Islet precursor cell (in vitro differentiated cells): ENCODE data around the gene ALMS1.
"Not testable (repeated sequence)": the region's sequence is repeated elsewhere in the genome, so short reads cannot be mapped to it uniquely, and the experiment has no call there.

Experiments used
- DNase-seq: peaks from one replicate; pipeline ENCODE4 v3.0.0-alpha.2; 2018

The ALMS1 gene

GRCh38 chr2:73624036-73624435, 238.4 kb downstream of the ALMS1 start:
- not testable (repeated sequence) for DNase-seq

DNA sequence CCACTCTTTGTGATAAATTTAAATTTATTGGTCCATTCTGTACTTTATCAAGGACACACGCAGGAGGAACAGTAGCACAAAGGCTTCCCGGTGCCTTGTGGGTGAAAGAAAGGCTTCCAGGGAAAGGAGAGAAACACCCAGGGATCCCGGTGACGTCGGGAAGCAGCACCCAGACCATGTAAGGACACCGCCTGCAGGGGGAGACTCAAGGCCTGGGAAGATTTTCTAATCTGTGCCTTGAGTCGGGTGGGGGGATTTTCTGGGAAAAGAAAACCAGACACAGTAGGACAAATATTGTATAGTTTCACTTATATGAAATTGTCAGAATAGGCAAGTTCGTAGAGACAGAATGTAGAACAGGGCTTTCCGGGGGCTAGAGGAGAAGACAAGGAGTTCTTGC, 239.0 kb downstream of the ALMS1 start:
- DNase-seq: not testable (repeated sequence)

DNA sequence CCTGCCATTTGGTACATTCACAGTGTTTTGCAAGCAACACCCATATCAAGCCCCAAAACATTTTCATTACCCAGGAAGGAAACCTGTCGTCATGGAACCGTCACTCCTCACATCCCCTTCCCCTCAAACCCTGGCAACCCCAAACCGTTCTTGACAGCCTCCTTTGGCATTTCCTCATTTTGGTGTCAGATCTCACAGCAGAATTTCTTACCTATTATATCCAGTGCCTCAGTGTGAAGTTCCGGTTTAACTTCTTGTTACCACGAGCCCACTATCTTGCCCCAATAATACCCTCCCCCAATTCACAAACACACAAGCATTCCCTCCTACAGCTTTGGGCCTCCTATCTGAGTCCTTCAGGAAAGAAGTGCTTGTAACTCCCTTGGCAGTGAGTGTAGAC, 240.6 kb downstream of the ALMS1 start:
- DNase-seq: not testable (repeated sequence)

DNA sequence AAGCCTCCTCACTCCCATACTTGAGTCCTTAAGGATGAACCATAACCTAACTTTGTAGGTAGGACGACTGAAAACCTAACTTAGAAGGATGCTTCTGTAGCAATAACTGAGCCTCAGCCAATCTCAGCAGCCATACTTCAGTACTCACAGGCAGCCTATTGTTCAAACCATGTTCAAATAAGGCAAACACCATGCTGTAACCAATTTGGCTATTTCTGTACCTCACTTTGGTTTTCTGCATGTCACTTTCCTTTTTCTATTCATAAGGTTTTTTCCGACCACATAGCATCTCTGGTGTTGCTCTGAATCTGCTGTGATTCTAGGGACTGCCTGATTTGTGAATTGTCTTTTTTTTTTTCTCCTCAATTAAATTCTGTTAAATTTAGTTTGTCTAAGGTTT, 242.9 kb downstream of the ALMS1 start:
- not testable (repeated sequence) for DNase-seq

DNA sequence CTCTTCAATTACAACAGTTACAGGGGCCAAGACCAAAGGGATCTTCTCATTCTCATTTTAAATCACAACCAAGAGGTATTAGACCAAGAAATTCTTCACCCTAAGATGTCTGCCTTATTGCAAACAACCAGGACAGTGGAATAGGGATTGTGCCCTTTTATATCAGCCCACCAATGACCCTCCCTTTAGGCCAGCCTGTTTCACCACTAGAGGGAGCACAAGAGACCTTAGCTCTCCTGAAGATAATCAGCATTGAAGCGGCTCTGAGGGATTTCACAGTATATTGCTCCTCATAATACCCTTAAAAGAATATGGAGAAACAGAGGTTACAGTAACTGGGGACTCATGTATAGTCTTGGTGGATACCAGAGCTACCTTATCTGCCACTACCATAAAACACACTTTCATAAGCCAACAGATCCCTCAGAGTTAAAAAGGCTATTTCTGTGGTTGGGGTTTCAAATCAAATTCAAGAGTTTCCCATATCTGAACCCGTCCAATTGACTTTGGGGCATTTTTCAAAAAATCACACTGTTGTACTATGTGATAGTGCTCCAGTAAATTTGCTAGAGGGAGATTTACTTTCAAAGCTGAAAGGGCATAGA, 245.1 kb downstream of the ALMS1 start:
- DNase-seq: peak; percentile 52

DNA sequence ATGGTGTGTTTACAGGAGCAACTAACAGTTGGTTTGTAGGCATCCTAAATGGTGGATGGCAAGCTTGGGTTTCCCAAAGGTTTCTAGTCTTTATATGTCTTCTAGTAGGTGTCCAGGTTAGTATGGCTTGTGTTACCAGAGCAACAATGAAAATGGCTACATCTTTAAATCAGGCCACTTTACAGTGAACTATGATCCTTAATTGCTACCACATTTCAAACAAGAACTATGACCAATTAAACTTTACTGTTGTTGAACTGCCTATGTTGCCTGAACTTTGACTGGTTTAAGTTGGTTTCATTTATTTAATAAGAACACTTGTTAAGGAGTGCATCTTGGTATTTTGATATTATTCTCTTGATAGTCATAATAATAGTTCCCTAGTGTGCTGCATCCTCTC, 251.3 kb downstream of the ALMS1 start:
- not testable (repeated sequence) for DNase-seq

DNA sequence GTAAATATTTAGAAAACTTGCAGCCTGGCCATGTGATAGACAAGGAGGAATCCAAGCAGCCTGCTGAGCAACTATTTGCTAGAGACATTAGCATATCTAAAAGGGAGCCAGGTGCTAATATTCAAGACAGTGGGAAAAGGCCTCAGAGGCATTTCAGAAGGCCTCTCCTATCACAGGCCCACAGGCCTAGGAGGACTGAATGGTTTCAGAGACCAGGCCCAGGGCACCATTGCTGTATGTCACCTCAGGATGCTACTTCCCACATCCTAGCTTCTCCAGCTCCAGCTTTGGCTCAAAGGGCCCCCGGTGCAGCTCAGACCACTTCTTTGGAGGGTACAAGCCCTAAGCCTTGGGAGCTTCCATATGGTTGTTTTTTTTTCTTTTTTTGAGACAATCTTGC, 252.8 kb downstream of the ALMS1 start:
- DNase-seq: no peak

GRCh38 chr2:73640511-73640911, 254.9 kb downstream of the ALMS1 start:
- DNase-seq: no peak

GRCh38 chr2:73640946-73641766, 255.5 kb downstream of the ALMS1 start:
- no peak for DNase-seq

- no peak for DNase-seq
Observed at GRCh38 chr2:73641767-73642062, 256.1 kb downstream of the ALMS1 start.

DNA sequence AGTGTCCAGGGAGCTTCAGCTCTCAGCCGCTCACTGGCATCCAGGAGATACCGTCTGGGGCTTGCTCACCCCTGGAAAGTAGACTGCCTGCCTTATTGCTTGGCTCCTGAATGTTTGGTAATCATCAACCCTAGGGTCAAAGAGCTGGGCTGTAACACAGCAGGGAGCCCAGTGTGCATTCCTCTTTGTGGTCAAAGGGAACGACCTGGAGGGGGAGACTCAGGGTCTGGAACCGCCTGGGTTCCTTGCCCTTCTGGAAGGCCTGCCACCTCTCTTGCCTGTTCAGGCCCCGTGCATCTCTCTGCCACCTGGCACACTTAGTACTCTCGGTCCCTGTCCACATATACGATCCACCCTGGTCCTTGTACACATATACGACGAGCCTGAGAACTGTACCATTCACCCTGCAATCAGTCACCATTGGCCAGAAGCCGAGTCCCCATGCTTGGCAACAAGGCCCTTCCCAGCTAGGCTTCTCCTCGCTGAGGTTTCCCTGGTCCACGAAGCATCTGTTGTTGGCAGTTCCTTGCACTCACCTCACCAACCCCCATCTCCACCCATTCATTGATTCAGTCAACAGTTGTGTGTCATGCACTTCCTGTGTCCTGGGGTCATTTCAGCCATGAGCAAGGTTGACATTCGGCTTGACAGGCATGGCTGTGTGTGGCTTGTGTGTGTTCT, 256.8 kb downstream of the ALMS1 start, which contains the start of gene NAT8:
TSS of gene NAT8 (minus strand) at position 85 of the 681 bp plus-strand sequence. CDS start 794 bp downstream, outside the sequence.
- DNase-seq: no peak

DNA sequence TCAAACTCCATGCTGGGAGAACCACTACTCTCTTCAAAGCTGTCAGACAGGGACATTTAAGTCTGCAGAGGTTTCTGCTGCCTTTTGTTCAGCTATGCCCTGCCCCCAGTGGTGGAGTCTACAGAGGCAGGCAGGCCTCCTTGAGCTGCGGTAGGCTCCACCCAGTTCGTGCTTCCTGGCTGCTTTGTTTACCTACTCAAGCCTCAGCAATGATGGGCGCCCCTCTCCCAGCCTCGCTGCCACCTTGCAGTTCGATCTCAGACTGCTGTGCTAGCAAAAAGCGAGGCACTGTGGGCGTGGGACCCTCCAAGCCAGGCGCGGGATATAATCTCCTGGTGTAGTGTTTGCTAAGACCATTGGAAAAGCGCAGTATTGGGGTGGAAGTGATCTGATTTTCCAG, 262.1 kb downstream of the ALMS1 start:
- not testable (repeated sequence) for DNase-seq

GRCh38 chr2:73651591-73652230, 266.1 kb downstream of the ALMS1 start:
- DNase-seq: no peak

GRCh38 chr2:73652348-73652747, 266.7 kb downstream of the ALMS1 start:
- no peak for DNase-seq

- no peak for DNase-seq
Observed at GRCh38 chr2:73654175-73654574, 268.5 kb downstream of the ALMS1 start.
